GM12892 (cell line): Measurements from ENCODE around the gene BICC1.

ENCODE experiments used
- DNase-seq: peaks from one replicate; pipeline ENCODE4 v3.0.0; 2011; ENCODE audit not compliant: insufficient read length
- FAIRE-seq: peaks from 2 replicates; lab custom pipeline; 2011; peaks lifted over from hg19 to GRCh38; lab: Jason Lieb, UNC
- POLR2A ChIP-seq: IDR thresholded peaks from 2 replicates; pipeline ENCODE4 v1.6.1; 2011; ENCODE audit warnings: low read depth, low read length, control low read depth
- POLR2AphosphoS5 ChIP-seq: IDR thresholded peaks from 2 replicates; pipeline ENCODE4 v1.6.1; 2011; ENCODE audit warnings: low read depth, low read length, control low read depth
- TAF1 ChIP-seq: IDR thresholded peaks from 2 replicates; pipeline ENCODE4 v1.6.1; 2011; ENCODE audit warnings: low read depth, mild to moderate bottlenecking, control low read depth, low read length, borderline replicate concordance

The BICC1 gene

GRCh38 chr10:58575491-58575890, 62.8 kb downstream of the BICC1 start:
- TF ChIP-seq POLR2AphosphoS5 = no peak
- TF ChIP-seq POLR2A = no peak
- TF ChIP-seq TAF1 = no peak
- FAIRE-seq = no peak

GRCh38 chr10:58576751-58577436, 64.2 kb downstream of the BICC1 start:
- DNase-seq = no peak
- TF ChIP-seq POLR2AphosphoS5 (no peak), TAF1 (no peak), POLR2A (no peak)
- FAIRE-seq = no peak

More at GRCh38 chr10:58575491-58575890, 62.8 kb downstream of the BICC1 start:
- no peak for DNase-seq

DNA sequence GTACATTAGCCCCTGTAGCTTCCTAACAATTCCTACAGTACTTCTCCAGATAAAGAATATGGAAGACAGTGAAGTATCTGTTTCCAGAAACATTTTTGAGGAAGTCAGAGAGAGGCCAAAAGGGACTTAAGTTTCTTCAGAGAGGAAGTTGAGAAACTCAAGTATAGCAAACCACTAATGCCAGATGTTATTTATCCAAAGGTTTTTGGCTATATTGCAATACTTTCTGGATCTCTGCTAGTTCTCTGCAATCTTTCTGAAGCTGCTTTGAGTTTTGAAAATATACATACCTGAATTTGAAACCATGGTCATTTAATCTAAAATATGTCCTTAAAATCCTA, 64.7 kb downstream of the BICC1 start:
- DNase-seq = no peak
- FAIRE-seq = no peak
- TF ChIP-seq POLR2AphosphoS5 = no peak
- TF ChIP-seq POLR2A = no peak
- no peak for TF ChIP-seq TAF1

- DNase-seq (no peak), FAIRE-seq (no peak)
- TF ChIP-seq TAF1 (no peak), POLR2A (no peak), POLR2AphosphoS5 (no peak)
Observed at GRCh38 chr10:58578366-58578765, 65.7 kb downstream of the BICC1 start.

DNA sequence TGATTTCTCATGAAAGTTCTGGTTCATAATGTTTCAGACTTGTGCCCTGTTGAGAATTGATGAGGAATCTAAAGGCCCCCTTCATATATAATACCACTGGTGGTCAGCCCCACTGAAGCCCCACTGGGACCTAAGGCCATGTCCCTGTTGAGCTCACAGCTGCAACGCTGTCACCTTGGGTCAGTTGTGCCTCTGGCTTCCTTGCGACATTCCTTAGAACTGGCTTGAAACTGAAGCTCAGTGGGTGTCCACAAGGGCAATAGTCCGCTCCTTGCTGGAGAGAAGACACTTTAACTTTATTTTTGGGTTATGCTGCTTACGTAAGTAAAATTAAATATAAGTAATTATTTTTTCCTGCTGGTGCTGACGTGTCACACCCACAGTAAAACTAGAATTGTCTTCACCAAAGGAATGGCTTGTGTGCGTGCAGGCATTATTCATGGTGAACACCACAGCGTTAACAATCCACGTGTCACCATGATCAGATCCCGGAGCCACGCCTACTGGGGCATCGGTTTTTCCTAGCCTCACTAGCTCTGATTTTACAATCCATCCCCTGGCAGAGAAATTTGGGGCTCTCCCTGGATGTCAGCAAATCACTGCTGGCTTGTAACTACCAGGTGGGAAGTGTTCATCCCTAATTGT, 66.5 kb downstream of the BICC1 start:
- FAIRE-seq = no peak
- no peak for TF ChIP-seq POLR2AphosphoS5
- DNase-seq = no peak

GRCh38 chr10:58582045-58582444, 69.4 kb downstream of the BICC1 start:
- DNase-seq (no peak), FAIRE-seq (no peak)
- no peak for TF ChIP-seq TAF1
- TF ChIP-seq POLR2A = no peak
- TF ChIP-seq POLR2AphosphoS5 = no peak

DNA sequence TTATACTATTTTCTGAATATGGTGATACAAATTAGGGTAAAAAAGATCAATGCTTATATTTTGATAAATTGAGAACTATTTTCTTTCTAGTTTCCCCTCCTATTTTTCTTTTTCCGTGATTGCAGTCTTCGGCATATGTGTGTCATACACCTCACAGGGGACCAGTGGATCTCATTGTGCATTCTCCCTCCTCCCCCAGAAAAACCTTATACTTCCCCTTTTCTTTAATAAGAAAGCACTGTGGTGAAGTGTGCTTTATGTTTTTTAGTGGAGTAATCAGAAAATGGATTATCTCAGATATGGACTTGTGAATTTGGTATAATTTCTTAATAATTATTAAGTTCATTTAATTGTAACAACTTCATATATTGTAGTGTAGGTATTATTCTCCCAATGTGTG, 72.8 kb downstream of the BICC1 start:
- FAIRE-seq (no peak), DNase-seq (no peak)
- TF ChIP-seq POLR2AphosphoS5 (no peak), POLR2A (no peak), TAF1 (no peak)

GRCh38 chr10:58586282-58587245, 73.9 kb downstream of the BICC1 start:
- DNase-seq (no peak), FAIRE-seq (no peak)
- TF ChIP-seq POLR2A = no peak
- TF ChIP-seq POLR2AphosphoS5 = no peak
- no peak for TF ChIP-seq TAF1

GRCh38 chr10:58587676-58588075, 75.0 kb downstream of the BICC1 start:
- no peak for TF ChIP-seq POLR2AphosphoS5
- TF ChIP-seq POLR2A = no peak
- no peak for TF ChIP-seq TAF1
- DNase-seq (no peak), FAIRE-seq (no peak)

GRCh38 chr10:58588673-58589265, 76.1 kb downstream of the BICC1 start:
- DNase-seq = no peak
- no peak for FAIRE-seq

DNA sequence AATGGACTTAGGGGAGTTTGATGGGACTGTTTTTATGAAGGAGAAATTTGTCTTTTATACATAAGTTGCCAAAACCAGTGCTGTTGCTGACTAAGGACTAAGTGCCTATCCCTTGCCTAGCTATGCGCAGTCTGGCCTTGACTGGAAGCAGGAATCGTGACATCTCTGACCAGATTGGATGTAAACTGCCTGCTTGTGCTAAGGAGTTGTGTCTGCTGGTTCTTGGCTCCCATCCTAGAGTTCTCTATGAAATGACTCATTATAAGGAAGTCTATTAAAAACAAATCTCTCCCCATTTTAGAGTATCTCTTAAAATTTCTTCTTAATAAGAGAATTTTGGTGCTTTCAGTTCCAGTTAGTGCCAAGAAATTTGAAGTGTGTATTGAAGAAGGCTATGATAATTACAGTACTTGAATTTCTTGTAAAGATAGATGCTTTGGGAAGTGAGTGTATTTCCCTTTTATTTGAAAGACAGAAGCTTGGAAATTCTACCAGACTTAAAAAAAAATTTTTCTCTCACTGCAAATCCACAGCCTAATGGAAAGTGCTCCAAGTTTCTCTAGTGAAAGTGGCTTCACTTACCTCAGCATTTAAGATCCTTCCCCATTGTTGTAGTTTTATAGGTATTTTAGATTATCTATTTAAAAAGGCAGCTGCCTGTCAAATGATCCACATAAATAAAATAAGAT, 77.6 kb downstream of the BICC1 start:
- TF ChIP-seq POLR2AphosphoS5 (no peak), TAF1 (no peak), POLR2A (no peak)
- DNase-seq (no peak), FAIRE-seq (no peak)

More at GRCh38 chr10:58588673-58589265, 76.1 kb downstream of the BICC1 start:
- TF ChIP-seq POLR2A = no peak
- no peak for TF ChIP-seq POLR2AphosphoS5
